AML-193 (cell line): ENCODE results near the gene DMKN.

ENCODE experiments used
- DNase-seq, 2 experiments: peaks; one replicate each; lab custom pipeline; 2025; lab: John Stamatoyannopoulos, UW

The DMKN gene, protein sequence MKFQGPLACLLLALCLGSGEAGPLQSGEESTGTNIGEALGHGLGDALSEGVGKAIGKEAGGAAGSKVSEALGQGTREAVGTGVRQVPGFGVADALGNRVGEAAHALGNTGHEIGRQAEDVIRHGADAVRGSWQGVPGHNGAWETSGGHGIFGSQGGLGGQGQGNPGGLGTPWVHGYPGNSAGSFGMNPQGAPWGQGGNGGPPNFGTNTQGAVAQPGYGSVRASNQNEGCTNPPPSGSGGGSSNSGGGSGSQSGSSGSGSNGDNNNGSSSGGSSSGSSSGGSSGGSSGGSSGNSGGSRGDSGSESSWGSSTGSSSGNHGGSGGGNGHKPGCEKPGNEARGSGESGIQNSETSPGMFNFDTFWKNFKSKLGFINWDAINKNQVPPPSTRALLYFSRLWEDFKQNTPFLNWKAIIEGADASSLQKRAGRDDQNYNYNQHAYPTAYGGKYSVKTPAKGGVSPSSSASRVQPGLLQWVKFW

DNA sequence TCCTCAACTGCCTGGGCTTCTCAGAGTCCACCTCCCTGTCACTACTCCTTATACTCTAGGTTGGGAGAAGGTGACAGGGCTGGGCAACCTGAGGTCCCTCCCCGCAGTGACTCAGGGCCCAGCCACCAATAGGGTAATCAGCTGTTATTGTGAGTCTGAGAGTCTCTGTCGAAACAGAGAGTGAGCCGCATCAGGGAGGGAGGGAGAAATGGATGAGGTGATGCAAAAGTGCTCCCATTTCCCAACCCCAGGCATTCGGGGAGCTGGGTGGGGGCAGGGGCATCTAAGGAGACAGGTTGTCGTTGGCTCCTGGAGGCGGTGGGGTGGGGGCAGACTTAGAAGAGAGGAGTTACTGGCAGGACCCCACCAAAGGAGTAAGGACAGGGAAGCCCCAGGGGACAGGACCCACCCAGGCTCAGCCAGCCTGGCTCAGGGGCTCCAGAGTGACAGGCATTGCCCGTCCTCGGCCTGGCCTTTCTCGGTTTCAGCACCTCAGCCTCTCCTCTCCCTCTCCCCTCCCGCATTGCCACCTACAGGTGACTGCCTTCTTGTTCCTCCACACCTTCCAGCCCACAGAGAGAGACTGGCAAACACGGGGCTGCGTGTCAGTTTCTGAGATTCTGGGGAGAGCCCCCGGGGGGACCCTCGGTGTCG is at the start of gene DMKN:
TSS of gene DMKN (minus strand) at position 22 of the 654 bp plus-strand sequence. CDS start 174 bp downstream, outside the sequence.
- DNase-seq: no peak

DNA sequence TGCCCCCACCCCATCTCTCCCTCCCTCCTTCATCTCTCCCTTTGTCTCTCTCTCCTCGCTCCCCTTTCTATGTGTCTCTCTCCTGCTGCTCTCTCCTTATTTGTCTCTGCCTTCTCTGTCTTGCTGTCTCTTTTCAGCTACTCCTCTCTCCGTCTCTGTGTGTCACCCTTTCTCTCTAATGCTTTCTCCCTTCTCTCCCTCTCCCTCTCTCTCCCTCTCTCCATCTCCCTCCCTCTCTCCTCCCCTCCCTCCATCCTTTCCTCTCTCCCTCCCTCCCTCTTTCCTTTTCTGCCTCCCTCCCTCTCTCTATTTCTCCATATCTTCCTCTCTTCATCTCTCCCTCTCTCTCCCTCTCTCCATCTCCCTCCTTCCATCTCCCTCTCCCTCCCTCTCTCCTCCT is 49.3 kb upstream of the DMKN start:
- no peak for DNase-seq

DNA sequence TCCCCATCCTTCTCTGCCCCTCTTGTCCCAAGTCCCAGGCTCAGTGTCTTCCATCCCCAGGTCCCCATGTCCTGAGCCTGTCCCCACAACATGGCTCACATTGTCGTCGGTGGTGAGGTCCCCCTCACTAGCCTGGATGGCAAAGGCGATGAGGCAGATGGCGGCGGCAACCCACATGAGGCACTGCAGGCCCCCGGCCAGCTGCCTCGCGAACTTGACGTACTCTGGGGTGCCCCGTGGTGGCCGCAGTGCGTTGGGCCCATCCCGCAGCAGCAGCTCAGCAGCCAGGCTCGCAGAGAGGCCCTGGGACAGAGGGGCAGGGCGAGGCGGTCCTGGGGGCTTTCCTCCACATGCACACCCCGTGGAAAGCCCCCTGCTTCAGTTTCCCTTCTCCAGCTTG is 48.9 kb upstream of the DMKN start:
- DNase-seq: no peak

DNA sequence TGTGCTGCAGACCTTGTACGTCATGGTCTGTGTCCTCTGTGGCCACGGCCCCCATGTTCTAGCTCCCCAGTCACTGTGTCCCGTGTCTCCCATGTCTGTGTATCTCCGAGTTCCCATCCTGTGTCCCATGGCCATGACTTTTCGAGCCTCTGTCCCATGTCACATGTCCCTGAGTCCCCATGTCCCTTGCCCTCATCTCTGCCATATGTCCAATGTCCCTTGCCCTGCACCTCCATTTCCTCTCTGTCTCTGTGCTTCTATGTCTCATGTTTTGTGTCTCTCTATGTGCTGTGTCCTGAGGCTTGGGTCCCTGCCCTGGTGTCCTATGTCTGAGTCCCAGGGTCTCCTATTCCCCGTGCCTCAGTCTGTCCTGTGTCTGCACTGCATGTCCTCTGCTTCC is 48.0 kb upstream of the DMKN start:
- DNase-seq: no peak

DNA sequence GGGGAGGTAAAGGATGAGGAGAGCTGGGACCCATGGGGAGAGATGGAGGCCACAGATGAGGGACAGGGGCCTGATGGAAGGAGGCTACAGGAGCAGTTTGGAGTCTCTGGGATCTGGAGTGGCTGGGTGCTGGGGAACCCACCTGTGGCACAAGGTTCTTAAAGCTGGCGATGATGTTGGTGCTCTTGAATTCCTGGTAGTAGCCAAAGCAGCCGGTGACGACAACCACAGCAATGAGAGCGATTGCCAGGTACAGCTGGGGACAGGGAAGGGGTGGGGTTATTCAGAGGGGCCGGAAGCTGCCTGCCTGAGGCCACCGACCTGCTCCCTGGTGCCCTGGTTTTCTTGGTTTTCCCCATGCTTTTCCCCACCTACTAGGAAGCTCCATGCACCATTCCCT is 47.2 kb upstream of the DMKN start:
- DNase-seq: no peak

DNA sequence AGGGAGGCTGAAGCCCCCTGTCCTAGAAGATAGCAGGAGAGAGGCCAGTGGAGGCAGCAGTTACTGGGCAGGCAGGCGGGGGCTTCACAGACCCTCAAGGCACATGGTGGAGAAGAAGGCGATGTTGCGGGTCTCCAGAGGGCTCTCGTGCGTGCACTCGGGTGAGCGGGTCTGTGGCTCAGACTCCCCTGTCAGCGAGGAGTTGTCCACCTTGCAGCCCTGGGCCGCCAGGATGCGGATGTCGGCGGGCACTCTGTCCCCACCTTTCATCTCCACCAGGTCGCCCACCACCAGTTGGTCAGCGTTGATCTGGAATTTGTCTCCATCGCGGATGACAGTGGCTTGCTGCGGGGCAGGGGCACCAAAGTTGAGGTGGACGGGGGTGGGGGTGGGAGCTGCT is 46.8 kb upstream of the DMKN start:
- no peak for DNase-seq

DNA sequence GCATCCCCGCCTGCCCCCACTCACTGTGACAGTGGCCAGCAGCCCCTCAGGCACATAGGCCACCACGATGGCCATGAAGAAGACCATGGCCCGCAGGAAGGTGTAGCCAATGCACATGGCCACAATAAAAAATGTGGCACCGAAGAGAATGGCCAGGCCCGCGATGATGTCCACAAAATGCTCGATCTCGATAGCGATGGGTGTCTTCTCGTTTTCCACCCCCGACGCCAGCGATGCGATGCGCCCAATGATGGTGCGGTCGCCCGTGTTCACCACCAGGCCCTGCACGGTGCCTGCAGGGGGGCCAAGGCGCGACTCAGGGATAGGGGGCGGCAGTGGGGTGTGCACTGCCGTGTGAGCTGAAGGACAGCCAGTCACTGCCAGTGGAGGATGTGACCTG is 46.3 kb upstream of the DMKN start:
- DNase-seq: no peak

DNA sequence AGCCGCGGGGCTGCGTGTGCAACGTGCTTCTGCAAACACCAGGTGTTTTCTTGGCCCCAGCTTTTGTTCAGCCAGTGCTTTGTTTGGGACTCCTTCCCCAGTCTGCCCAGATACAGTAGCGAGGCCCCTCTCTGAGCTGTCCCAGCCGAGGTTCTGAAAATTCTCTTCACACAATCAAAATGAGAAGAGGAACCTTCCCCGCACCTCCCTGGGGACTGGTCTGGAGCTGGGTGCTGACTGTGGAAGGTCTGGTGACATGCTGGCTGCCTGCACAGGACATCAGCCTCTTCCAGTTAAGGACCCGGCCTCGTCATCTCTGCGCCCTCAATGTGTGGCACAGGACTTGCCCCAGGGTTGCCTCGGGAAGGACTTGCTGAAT is 45.8 kb upstream of the DMKN start:
- DNase-seq: no peak

DNA sequence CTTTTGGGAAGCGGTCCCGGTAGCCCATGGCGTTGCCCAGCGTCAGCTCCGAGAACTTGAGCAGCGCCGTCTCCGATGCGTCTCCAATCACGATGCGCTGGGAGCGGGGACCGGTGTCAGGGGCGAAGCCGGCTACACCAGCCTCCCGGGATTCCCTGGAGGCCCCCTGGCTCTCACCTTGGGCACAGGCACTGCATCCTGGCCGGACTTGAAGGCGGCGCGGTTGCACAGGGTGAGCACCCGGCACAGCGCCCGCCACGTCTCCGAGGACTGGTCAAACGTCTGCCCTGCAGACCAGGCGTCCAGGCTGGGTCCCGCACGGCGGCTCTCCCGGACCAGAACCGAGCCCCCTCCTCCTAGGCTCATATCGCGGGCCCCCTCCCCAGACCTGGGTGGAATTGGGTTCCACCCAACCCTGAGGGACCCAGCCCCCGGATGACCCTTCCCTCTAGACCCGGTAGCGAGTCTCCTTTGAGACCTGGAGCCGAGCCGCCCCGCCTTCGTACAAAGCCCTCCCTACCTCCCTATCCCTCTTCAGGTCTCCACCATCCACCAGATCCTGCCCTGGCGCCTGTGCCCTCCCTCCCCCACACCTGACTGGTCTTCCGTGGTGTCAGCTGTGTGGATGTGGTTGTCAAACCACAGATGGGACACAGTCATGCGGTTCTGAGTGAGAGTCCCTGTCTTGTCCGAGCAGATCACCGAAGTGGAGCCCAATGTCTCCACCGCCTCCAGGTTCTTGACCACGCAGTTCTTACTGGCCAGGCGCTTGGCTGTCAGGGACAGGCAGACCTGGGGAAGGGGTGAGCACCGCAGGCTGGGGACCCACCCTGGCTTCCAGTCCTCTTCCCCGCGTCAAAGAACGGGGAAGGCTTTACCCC is 45.2 kb upstream of the DMKN start:
- DNase-seq: no peak

DNA sequence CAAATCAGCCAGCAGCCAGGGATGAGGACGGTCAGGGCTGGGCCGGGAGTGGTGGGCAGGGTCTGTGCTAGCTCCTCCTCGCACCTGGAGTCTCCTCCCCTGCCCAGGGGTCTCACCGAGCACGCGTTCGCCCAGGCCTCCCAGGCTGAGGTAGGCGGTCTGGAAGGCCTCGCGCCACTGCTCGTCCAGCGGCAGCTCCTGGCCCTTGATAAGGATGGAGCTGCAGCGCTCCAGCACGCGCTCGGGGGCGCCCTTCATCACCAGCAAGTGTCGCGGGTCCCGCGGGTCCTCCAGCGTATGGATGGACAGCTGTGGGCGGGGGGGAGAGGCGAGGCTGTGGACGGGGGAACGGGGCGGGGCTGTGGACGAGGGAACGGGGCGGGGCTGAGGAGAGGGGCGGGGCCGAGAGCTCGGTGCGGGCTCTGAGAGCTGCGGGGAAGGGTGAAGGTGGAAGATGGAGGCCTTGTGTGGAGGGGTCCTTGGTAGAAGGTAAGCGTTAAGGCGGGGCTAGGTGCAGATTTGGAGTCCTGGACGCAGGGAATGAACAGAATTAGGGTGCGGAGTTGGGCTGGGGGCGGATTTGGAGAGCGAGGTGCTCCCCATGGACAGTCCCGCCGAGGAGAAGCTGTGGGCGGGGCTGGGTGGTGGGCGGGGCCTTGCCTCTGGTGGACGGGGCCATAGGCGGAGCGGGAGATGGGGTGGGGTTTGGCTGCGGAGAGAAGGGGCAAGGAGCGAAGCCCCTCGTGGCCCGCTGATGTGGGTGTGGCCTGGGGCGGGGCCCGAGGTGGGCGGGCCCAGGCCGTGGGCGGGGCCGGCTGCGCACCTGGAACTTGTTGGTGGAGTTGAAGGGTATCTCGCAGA is 44.3 kb upstream of the DMKN start:
- DNase-seq: no peak

DNA sequence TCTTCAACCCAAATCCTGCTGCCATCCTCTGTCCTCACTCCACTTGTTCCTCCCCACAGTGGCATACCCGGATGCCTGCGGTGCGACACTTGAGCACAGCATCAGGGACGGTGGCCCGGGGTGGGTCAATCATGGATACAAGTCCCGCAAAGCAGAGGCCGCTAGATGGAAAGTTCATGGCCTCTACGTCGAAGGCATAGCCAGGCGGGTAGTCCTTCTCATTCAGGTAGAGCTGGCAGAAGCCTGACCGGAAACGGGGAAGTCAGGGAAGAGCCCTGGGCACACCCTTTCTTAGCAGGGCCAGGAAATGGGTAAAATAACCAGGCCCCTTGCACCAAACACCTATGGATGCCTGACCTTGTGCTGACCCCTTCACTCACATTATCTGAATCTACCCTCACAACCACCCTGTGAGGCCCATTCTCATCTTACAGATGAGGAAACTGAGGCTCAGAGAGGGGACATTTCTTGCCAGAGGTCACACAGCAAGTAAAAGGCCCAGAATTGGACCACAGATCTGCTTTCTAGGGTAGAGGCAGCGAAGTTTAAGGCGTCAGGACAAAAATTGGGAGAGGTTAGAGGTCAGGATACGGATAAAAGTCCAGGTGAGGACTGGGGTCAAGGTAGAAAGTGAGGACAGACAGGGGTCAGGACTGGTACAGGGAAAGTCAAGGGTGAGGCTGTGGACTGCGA is 43.5 kb upstream of the DMKN start:
- DNase-seq: no peak

DNA sequence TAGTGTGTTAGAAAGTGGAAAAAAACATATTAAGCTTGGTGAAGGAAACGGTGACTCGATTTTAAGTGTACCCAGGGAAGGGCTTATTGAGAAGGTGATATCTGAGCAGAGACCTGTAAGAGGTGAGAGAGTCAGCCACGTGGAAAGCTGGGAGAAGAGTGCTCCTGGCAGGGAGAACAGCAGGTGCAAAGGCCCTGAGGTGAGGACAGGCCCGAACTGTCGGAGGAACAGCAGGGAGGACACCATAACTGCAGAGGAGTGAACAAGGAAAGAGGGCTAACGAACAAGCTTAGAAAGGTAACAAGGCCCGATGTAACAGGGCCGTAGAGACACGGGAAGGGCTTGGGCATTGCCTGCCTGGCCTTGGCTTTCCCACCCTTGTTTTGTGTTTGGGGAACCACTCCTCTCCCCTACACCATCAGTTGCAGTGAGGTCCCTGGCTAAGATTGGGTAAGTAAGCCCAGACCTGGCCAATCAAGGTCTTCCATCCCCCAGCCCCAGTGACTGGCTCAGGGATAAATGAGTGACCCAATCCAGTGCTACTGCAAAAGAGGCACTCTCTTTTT is 42.7 kb upstream of the DMKN start:
- no peak for DNase-seq

DNA sequence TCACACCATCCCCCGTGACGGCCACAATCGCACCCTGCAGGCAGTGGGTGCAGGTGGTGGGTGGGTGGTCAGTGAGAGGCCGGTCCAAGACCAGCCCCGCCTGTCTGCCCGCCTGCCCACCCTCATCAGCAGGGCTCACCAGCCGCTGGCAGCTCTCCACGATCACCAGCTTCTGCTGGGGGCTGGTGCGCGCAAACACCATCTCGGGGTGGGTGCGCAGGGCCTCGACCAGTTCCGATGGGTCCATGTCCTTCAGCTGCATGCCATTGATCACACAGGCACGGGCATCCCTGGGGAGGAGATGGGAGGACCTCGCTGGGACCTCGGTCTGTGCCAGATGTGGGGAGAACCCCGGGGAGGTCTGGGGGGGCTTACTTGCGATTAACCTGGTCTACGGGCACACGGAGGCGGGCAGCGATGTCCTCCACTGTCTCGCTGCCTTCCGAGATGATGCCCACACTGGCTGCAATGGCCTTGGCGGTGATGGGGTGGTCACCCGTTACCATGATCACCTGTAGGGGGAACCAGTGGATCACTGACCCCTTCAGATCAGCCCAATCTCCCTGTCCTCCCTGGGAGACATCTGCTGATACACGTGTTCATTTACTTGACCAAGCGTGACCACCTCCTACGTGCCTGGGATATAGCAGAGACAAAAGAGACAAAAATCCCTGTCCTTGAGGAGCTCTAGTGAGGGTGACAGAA is 42.0 kb upstream of the DMKN start:
- peak in 1 of 2 experiments; percentile 7 for DNase-seq

DNA sequence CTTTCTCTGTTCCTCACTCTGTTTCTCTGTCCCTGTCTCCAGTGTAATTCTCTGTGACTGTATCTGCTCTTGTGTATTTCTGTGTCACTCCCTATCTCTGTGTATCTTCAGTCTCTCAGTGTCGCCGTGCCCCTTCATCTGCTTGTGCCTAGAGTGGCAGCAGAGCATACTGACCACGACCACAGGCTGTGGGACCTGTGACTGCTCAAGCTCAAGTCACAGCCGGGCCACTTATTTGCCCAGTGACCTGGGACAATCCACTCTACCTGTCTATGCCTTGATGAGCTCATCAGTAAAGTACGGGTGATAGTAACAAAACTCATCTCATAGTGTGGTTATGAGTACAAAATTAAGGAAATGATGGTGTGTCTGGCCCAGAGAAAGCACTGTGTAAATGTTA is 40.6 kb upstream of the DMKN start:
- no peak for DNase-seq

DNA sequence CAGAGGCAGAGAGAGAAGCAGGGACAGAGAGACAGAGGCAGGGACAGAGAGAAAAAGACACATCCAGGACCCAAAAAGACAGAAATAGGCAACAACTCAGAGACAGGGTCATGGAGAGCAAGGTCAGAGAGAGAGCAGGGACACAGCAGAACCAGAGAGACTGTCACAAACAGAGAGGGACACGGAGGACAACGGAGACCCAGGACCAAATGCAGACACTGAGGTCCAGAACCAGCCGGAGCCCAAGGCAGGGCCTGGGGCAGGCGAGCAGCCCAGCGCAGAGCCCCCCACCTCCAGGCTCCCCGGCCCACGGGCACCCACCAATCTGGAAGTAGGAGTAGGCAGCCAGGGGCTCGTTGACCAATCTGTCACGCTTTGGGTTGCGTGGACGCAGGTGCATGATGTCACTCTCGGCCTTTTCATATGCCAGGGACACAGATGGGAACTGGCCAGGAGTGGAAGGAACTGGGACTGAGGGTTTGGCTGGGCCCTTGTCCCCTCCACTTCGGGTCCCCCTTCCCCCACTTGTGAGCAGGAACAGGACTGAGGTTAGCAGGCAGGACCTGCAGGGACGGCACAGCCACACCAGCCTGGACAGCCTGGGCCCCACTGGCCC is 40.0 kb upstream of the DMKN start:
- DNase-seq: no peak

DNA sequence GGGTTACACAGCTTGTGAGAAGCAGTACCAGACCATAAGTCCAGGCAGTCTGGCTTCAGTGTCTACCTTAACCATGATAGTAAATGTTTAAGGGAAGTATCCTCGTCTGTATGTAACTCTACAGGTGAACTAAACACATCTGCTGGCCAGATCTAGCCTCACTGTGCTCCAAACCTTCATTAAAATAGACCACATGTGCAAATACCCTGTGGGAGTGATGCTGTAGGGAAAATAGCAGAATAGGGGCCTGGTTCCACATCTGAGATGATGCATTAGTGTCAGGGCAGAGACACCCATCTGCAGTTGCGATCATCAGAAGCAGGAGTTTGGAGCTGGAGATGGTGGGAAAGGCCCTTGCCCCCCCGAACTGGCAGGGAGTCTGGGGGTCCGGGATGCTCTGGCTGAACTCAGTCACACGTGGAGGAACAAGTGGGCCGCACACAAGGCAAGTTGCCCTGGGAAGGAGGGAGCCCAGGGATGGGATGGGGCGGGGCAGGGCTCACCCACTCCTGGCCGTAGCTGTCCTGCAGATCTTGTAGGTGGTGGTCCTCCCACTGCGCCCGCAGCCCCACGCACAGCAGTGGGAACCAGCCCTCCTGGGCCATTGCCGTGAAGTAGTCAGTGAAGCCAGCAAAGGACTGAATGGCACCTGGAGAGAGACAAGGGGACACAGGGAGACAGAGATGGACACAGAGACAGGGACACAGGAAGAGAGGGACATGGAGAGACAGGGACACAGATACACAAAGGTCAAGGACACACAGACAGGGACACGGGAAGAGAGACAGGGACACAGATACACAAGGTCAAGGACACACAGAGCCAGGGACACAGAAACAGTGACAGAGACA is 39.3 kb upstream of the DMKN start:
- DNase-seq: no peak

DNA sequence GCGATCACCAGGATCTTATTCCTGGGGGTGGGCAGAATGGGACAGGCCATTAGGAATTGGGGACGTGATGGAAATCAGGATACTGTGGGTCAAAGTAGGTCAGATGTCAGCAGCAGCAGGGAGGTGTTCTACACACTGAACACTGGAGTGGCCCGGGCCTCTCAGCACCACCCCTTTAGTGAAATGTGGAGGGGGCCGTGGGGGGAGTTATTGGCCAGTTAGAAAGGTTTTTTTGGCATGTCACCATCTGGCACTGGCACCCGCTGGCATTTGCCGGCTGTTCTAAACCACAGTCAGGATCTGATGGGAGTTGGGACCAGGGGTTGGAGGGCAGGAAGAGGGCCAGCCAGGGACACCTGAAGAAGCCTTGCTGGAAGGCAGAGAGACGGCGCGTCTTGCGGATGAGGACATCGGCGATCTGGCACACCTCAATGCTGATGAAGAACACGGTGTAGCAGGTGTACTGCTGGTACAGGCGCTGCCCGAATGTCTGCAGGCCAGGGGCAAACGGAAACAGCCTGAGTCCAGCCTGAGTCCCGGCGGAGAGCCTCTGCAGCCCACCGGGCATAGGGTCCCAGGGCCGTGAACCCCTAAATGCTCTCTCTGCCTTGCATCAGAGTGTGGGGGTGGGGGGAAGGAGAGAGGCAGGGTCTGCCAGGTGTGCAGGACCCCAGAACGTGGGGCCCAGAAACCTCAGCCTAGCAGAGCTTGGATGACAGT is 37.8 kb upstream of the DMKN start:
- no peak for DNase-seq
